ENCODE data around the gene ARL5B.
"Not testable (repeated sequence)": the region's sequence is repeated elsewhere in the genome, so short reads cannot be mapped to it uniquely, and the experiment has no call there.

Gene ARL5B, protein sequence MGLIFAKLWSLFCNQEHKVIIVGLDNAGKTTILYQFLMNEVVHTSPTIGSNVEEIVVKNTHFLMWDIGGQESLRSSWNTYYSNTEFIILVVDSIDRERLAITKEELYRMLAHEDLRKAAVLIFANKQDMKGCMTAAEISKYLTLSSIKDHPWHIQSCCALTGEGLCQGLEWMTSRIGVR
- total RNA-seq, result 25.4 to 44.7 (median 41.3) reads per million in 4 donors

DNA sequence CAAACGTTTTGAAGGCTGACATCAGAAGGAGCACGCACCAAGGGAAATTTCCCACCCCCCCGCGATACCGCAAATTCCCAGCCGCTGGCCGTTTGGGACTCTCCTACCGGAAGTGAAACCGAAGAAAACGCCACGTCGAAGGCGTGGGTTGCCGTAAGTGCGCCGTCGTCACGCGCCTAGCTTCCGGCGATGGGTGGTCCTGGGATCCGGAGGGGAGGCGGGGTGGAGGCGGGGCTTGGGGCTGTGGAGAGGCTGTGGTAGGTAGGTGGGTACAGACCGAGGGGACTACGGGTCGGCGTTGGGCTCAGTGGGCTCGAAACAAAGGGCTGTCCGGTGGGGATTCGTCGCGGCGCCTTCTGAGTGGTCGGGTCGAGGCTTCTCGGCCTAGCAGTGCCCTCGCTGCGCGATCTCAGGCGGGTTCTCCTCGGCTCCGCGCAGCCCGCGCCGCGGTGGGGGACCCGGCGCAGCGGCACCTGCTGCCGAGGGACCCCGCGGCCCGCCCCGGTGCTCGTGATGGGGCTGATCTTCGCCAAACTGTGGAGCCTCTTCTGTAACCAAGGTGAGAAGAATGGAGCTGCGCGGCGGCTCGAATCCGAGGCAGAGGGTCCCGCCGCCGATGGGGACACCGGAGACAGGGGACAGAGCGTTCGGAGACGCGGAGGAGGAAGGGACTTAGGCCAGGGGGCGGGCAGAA lies at the start of gene ARL5B:
ARL5B (plus strand) TSS at position 307 of the 694 bp plus-strand sequence; CDS start at position 514, 207 bp downstream.
- peak; percentile 94 to 96 (median 95) for DNase-seq

DNA sequence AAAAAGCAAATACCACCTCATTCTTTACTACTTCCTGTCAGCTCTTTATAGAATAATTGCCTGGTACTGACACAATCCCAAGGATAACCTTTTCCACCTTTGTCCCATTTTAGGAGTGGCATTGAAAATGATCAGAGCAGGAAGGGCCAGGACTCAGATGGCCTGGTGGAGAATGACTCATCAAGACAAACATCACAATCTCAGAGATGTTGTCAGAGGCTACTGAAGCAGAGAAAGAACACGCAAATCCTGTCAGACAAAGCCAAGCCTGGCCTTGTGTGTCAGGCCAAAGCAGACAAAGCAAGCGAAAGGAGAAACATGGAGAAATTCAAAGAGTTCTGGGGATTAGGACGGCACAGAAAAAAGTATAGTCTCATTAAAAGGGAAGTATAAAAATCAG lies 48.7 kb upstream of the ARL5B start:
- DNase-seq, result no peak

DNA sequence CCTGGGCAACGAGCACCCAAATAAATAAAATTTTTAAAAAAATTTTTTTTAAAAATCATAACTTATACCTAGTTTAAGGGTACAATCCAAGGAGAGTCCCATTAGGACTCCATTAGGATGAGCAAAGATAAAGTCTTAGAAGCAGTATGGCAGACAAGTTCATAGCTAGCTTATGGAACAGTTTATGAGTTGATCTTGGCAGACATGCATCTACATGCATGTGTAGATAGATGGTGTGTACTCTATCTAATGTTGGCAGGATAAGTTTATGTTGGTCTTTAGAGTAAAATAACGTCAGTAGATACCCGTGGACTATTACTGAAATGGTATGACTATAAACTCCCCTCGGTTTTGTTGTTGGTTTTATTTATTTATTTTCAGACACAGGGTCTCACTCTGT lies 48.1 kb upstream of the ARL5B start:
- DNase-seq, result no peak

DNA sequence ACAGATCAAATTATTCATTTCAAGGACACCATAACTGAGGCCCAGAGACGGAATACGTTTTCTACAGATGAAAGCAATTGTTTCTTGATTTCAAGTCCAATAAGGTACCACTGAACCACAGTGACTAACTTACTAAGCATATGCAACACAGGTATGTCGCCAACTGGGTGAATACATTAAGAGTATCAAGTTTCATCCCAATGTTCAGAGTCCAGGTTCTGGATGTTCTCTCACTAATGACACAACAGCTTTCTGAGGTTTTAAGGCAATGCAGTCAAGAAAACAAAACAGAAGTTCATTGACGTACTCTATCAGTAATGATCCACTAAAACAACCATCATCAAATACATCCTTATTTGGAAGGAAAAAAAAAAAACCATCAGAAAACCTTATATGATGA lies 43.6 kb upstream of the ARL5B start:
- DNase-seq, result no peak

DNA sequence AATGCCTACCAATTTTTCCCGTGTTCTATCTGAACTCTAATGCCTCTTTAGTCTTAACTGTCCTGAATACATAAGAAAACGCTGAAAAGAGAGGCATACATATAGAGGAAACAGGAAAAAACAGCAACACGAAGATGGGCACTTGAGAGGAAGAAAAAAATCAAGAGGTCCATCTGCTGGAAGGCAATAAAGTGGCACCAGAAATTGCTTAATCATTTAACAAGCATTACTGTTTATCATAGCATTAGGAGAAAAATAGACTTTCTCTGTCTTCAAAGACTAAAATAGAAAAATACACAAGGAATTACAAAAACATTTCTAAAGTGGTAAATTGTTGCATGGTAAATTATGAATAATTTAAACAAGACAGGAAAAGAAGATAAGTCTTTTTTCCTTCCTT lies 42.9 kb upstream of the ARL5B start:
- DNase-seq, result no peak

DNA sequence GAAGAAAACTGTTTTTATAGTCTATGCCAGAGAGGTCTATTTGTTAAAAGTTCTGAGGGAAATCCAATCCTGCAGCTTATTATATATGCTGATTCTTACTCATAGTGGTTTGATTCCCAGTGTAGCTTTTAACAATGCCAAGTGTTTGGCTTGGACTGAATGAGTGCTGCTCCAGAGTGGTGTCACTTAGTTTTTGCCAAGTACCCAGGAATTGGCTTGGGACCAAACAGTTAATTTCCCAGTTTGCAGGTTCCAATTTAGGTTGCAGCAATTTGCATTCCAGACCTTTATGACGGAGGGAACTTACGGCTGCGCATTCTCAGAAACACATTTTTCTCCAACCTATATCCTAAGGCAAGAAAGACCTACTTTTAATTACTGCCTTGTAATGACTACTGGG lies 40.2 kb upstream of the ARL5B start:
- DNase-seq, result no peak

DNA sequence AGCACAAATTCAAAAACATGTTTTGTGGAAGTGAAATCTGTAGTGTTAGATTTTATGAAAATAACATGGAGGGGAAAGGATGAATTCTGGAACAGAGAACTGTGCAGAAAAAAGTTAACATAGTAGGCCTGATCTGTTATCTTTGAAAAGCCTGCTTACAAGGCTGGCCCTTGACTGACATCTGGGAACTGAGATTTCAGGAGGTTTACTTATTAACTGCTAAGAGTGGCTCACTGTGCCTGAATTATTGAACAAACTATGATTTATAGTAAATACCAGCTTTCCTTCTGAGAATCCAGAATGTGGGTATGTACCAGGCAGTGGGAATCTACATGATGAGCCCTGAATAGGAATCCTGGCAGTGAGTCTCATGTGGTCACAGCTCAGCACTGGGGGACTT lies 38.4 kb upstream of the ARL5B start:
- DNase-seq, result no peak

DNA sequence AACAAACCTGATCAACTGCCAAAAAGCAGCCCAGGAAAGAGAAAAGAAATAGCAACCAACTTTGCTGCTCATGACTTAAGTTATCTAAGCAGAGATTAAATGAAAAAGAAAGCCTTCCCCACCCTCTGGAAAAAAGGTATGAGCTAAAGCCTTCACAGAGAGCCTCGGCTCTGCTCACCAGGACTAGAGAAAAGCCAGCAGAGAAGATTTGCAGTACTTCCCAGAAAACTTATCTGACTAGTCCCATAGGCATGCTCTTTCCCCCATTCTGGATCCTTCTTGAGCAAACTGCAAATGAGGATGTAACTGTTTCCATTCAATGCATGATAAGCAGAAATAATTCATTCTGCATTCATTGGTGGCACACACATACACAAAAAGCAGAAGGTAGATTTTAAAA lies 35.6 kb upstream of the ARL5B start:
- DNase-seq, result not testable (repeated sequence)

DNA sequence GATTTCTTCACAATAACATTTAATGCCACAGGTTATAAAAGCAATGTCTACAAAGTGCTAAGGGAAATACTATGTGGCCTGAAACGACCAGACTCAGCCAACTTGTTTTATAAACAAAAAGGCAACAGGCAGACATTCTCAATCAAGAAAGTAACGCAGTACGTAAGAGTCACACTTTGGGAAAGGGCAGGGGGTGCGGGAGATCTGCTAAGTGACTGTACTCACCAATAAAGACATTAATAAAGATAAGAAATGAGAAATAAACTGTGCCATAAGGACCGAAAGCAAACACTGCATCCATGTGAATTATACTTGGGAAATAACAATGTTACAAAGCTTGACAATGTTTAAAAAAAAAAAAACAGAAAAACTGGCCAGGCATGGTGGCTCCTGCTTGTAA lies 33.3 kb upstream of the ARL5B start:
- DNase-seq, result no peak

DNA sequence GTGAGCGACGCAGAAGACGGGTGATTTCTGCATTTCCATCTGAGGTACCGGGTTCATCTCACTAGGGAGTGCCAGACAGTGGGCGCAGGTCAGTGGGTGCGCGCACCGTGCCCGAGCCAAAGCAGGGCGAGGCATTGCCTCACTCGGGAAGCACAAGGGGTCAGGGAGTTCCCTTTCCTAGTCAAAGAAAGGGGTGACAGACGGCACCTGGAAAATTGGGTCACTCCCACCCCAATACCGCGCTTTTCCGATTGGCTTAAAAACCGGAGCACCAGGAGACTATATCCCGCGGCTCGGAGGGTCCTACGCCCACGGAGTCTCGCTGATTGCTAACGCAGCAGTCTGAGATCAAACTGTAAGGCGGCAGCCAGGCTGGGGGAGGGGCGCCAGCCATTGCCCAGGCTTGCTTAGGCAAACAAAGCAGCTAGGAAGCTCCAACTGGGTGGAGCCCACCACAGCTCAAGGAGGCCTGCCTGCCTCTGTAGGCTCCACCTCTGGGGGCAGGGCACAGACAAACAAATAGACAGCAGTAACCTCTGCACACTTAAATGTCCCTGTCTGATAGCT lies 31.7 kb upstream of the ARL5B start:
- DNase-seq, result peak; percentile 22 to 67 (median 45)

DNA sequence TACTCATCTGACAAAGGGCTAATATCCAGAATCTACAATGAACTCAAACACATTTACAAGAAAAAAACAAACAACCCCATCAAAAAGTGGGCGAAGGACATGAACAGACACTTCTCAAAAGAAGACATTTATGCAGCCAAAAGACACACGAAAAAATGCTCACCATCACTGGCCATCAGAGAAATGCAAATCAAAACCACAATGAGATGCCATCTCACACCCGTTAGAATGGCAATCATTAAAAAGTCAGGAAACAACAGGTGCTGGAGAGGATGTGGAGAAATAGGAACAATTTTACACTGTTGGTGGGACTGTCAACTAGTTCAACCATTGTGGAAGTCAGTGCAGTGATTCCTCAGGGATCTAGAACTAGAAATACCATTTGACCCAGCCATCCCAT lies 26.7 kb upstream of the ARL5B start:
- DNase-seq, result not testable (repeated sequence)

DNA sequence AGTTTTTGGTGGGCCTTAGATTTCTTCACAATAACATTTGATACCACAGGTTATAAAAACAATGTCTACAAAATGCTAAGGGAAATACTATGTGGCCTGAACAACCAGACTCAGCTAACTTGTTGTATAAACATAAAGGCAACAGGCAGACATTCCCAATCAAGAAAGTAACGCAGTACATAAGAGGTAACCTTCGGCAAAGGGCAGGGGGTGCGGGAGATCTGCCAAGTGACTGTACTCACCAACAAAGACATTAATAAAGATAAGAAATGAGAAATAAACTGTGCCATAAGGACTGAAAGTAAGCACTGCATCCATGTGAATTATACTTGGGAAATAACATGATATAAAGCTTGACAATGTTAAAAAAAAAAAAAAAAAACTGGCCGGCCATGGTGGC lies 23.2 kb upstream of the ARL5B start:
- DNase-seq, result no peak

DNA sequence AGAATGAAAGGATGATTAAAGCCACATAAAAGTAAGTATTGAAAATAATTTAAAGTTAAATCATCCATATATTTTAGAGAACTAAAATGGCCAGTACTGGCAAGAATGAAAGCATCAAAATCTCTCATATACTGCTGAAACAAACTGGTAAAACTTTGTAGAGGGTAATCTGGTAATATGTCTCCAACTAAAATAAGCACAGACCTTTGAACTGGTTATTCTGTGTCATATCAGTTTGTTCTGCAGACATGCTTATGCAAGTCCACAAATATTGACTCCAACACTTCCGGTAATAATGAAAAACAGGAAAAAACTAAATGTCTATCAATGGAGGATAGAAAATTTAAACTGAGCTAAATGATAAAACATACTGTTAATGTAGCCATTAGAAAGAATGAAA lies 21.8 kb upstream of the ARL5B start:
- DNase-seq, result not testable (repeated sequence)

DNA sequence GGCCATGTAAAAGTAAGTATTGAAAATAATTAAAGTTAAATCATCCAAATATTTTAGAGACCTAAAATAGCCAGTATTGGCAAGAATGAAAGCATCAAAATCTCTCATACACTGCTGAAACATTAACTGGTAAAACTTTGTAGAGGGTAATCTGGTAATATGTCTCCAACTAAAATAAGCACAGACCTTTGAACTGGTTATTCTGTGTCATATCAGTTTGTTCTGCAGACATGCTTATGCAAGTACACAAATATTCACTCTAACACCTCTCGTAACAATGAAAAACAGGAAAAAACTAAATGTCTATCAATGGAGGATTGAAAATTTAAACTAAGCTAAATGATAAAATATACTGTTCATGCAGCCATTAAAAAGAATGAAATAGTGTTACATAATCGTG lies 19.5 kb upstream of the ARL5B start:
- not testable (repeated sequence) for DNase-seq

DNA sequence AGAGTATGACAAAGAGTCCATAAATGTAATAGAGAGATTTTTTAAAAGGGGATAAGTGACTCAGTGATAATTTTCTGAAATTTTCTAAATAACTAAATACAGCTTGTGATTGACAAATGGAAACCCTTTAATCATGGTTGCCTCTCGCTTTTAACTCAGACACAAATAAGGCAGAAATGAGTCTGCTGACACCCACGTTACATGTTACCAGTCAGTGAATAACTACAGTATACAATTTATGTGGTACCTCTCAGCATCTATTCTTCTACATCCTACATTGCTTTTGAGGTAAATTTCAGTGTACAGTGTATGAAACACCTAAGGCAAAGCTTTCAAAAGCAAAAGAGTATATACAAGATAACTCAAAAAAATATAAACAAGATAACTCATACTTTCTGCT lies 12.1 kb upstream of the ARL5B start:
- no peak for DNase-seq

DNA sequence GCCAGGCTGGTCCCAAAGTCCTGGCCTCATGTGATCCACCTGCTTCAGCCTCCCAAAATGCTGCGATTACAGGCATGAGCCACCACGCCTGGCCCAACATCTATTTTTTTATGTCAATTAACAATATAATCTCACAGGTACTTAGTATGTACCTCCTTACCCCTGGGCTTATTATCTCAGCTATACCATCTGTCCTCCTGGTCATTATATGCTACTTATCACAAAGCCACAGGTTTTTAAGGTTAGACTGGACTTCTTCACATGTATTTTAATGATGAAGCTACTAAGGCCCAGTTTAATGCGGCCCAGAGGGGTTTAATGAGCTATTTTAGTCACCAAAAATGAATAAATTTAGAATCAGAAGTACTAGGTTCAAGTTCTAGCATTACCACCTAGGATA lies 11.3 kb upstream of the ARL5B start:
- no peak for DNase-seq

DNA sequence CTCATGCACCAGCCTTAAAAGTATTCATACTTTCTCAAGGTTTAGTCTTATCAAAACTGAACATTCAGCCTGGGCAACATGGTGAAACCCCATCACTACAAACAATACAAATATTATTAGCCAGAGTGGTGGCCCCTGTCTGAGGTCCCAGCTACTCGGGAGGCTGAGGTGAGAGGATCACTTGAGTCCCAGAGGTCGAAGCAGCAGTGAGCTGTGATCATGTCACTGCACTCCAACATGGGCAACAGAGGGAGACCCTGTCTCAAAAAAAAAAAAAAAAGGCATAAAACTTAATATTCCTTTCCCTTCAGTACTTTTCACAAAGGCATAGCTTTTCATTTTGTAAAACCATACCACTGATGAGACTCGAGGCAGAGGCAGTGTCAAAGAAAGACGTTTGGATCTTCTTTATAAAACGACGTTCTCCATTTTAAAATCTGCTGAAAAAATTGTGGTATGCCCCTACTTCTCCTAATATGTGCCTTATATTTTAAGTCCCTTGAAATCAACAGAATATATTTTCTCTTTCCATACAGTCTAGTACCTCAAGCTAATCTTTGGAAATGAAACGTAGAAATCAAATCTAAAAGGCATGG lies 9.8 kb upstream of the ARL5B start:
- peak in 1 of 5 donors; percentile 20 for DNase-seq

DNA sequence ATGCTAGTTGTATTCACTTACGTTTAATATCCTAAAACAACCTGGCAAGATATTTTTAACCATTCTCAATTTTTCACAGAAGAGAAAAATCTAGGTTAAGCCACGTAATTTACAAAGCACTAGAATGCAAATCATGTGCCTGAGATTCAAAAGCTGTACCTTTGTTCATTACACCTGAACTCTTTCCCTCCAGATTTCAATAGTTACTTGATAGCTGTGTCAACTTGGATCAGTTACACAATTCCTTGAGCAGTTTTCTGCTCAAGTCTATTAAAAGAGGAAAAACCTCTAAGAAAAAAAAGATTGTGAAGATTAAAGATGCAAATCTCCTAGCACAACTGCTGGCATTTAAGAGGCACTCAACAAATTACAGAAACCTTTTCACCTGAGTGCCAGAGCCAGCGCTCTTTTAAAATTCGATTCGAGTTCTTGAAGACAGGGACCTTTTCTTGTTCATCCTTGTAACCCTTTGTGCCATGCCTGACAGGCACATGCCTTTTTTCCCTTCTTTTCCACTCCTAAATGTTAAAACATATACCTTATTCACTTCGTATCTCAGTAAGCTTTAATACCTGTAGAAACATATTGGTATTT lies 8.7 kb upstream of the ARL5B start:
- peak in 1 of 5 donors; percentile 29 for DNase-seq

DNA sequence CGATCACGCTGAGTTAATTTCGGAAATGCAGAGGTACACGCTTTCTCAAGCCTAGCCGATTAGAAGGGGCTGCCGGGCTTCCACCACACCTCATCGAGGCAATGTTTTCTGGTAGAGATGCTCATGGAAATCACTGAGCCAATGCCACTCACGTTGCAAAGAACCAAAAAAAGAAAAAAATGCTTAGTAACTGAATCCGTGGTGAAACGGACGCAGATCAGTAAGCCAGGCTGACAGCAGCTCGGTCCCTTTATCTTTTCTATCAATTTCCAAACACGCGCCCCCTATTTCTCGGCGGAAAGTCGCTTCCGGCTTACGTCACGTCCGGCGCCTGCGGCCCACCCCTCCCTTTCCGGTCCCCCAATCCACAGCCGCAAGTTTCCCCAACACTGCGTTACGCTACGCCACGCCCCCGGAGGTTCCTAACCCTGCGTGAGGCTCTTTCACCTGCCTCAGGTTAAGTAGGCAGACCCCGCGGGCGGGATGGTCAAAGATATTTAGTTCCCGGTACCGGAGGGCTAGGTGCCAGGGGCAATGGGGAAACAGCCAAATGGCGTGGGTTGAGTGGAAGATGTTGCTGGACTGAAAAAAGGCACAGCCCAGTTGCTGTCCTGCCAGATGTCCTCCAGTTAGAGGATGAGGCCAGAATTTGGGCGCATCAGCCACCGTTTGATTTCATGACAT lies 7.8 kb upstream of the ARL5B start, which contains the start of gene NSUN6:
NSUN6 (minus strand) TSS at position 264 of the 684 bp plus-strand sequence. CDS start 384 bp downstream, outside the sequence.
- DNase-seq, result peak; percentile 86 to 95 (median 90)

DNA sequence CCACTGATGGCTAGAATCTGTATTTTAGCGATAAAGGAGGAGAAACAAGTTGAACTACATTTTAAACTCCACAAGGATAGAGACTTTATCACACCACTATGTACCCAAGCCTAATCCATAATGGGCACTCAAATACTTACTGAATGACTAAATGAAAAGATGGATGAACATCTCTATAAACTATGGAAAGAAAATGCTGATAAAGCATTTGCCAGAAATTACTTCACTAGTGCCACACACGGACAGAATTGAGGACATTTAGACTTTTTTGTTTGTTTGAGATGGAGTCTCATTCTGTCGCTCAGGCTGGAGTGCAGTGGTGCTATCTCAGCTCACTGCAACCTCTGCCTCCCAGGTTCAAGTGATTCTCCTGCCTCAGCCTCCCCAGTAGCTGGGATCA lies 6.1 kb upstream of the ARL5B start:
- no peak for DNase-seq

DNA sequence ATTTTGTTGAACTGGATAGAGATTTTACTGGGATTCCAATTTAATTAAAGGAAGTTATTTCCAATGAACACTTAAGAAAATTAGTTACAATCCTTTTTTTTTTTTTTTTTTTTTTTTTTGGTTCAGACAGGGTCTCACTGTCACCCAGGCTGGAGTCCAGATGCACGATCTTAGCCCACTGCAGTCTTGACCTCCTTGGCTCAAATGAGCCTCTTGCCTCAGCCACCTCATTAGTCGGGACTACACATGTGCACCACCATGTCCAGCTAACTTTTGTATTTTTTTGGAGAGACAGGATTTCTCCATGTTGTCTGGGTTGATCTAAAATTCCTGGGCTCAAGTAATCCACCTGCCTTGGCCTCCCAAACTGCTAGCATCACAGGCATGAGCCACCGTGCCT lies 2.5 kb upstream of the ARL5B start:
- DNase-seq, result no peak

DNA sequence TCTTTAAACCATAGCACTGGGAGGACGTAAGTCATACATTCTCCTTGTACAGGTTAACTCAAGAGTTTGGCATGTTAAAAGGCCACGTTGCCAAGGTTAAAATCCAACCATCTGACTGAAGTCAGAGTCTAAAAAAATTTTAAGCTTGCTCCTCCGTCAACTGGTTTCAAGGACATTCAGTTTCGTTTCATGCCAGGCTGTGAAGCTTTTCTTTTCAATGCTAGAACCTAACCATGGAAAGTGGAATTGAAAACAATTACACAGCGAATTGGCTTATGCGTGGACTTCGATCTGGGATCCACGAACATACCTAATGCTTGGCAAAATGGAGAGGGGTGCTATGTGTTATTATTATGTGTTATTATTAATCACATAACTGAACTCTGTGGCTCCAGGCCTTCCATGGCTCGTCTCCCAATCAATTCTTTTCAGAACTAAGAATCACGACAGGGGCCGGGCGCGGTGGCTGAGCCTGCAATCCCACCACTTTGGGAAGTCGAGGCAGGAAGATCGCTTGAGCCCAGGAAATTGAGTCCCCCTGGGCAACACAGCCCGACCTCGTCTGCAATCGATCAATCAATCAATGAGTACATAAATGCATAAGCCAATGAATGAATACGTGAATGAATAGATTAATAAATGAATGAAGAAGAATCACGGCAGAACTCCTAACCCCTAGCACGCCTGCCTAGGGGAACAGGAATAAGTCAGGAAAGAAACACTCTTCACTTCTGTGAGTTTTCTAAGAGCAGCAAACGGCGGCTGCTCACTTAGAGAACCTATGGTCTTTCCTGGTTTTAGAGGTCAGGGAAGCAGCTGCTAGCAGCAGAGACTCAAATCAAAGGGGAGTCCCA lies 733 bp upstream of the ARL5B start:
- peak in 1 of 5 donors; percentile 19 for DNase-seq

Measured in T-helper 1 cell (primary cell).